OCI-LY1 (cell line): ENCODE results near the gene ABCD3.

Source experiments
- H2AFZ ChIP-seq: fragments of 200-600 bp; sonication (generic), shearing (Covaris generic); 2 replicates; pipeline ENCODE4 v1.6.0; 2014; ENCODE audit warnings: antibody characterized with exemption, mild to moderate bottlenecking, low read length
- H3F3A ChIP-seq: fragments of 200-600 bp; sonication (generic), shearing (Covaris generic); 2 replicates; pipeline ENCODE4 v1.6.0; 2014; ENCODE audit warnings: mild to moderate bottlenecking, antibody characterized with exemption, low read length, moderate library complexity; ENCODE audit not compliant: insufficient read depth
- H3K27ac ChIP-seq: fragments of 200-600 bp; sonication (generic); 2 replicates; pipeline ENCODE4 v1.5.1; 2014; ENCODE audit warnings: low read length, mixed run types, mild to moderate bottlenecking, low read depth; ENCODE audit not compliant: poor library complexity, severe bottlenecking
- H3K27me3 ChIP-seq: fragments of 200-600 bp; sonication (generic); 2 replicates; pipeline ENCODE4 v1.6.0; 2014; ENCODE audit warnings: antibody characterized with exemption, mild to moderate bottlenecking, low read length, moderate library complexity; ENCODE audit not compliant: insufficient read depth
- H3K36me3 ChIP-seq: fragments of 200-600 bp; sonication (generic); 2 replicates; pipeline ENCODE4 v1.6.1; 2014; ENCODE audit warnings: mild to moderate bottlenecking, antibody characterized with exemption, low read length, moderate library complexity, mixed read lengths; ENCODE audit not compliant: insufficient read depth
- H3K4me1 ChIP-seq: fragments of 200-600 bp; sonication (generic); 2 replicates; pipeline ENCODE4 v1.5.1; 2014; ENCODE audit warnings: mild to moderate bottlenecking, low read length, moderate library complexity; ENCODE audit not compliant: insufficient read depth, severe bottlenecking
- H3K4me2 ChIP-seq: fragments of 200-600 bp; sonication (generic), shearing (Covaris generic); 2 replicates; pipeline ENCODE4 v1.6.1; 2014; ENCODE audit warnings: low read length
- H3K4me3 ChIP-seq: fragments of 200-600 bp; sonication (generic); 2 replicates; pipeline ENCODE4 v1.5.1; 2014; ENCODE audit warnings: low read length, low read depth, mild to moderate bottlenecking, mixed read lengths; ENCODE audit not compliant: poor library complexity, severe bottlenecking
- H3K79me2 ChIP-seq: fragments of 200-600 bp; shearing (Covaris generic); 2 replicates; pipeline ENCODE4 v1.6.1; 2016; ENCODE audit warnings: mixed run types, low read length, mixed read lengths; ENCODE audit not compliant: insufficient read depth
- H3K9ac ChIP-seq: fragments of 200-600 bp; sonication (generic), shearing (Covaris generic); 2 replicates; pipeline ENCODE4 v1.6.1; 2014; ENCODE audit warnings: mild to moderate bottlenecking, low read length, mixed read lengths
- H3K9me2 ChIP-seq: fragments of 200-600 bp; sonication (generic), shearing (Covaris generic); 2 replicates; pipeline ENCODE4 v1.6.1; 2014; ENCODE audit warnings: low read depth, mild to moderate bottlenecking, low read length, mixed read lengths
- H3K9me3 ChIP-seq: fragments of 200-600 bp; shearing (Covaris generic); 2 replicates; pipeline ENCODE4 v1.6.1; 2014; ENCODE audit warnings: low read length, mixed read lengths
- H4K20me1 ChIP-seq: fragments of 200-600 bp; sonication (generic), shearing (Covaris generic); 2 replicates; pipeline ENCODE4 v1.6.0; 2016; ENCODE audit warnings: mild to moderate bottlenecking, low read length; ENCODE audit not compliant: insufficient read depth
- EZH2 ChIP-seq: fragments of 200-600 bp; sonication (generic), shearing (Covaris generic); IDR thresholded peaks from 2 replicates; pipeline ENCODE4 v1.8.0; 2017; ENCODE audit warnings: borderline replicate concordance, mixed run types, mild to moderate bottlenecking, antibody characterized with exemption, low read length, moderate library complexity, mixed read lengths
- TF ChIP-seq, protein P1 (sequence below): fragments of 200-600 bp; sonication (generic), shearing (Covaris generic); IDR thresholded peaks from 2 replicates; pipeline ENCODE4 v1.5.1; 2017; ENCODE audit warnings: mild to moderate bottlenecking, antibody characterized with exemption, low read length, moderate library complexity, mixed read lengths

Gene ABCD3

DNA sequence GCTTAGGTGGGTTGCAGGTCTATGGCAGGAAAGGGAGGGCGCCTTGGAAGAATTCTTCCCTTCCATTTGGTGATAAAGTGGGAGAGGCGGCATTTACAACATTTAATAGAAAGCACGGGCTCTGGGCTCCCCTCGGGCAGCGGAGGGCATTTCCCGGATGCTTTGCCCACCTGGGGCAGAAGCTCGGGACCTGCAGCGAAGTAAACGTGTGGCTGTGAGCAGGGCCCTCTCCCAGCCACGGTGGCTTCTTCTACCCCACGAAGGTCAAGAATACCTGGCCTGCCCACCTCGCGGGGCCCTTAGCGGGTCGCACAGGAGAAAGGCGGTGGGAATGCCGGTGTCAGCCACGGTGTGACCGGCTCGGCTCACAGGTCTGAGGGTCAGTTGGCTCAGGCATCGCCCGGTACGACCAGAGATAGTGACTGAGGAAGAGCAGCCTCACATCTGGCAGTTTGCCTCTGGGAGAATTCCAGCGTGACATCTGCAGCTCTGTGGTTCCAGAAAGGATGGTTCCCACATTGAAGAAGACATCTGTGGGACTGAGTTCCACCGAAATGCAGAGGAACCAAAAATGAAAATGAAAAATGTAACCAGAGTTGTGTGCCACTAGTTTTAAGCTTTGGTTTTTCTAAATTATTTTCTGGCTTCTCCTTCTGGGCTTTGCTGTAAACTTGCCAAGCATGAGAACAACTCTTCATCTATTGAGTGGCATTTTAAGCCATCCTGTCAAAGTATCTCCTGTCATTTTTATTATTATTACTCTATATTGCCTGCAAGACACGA is 124.1 kb downstream of the ABCD3 start:
- no peak overlapping the region for H3K27ac ChIP-seq
- no peaks in the 10 kb centered on the region for H3K9me3 ChIP-seq
- H3K36me3 ChIP-seq: no peaks in the 10 kb centered on the region
- H3K27me3 ChIP-seq: no peaks in the 10 kb centered on the region
- no peaks in the 10 kb centered on the region for H4K20me1 ChIP-seq
- no peaks in the 10 kb centered on the region for H3K9me2 ChIP-seq
- no peaks in the 10 kb centered on the region for H3F3A ChIP-seq
- H3K4me2 ChIP-seq: no peak overlapping the region
- no peak overlapping the region for H3K9ac ChIP-seq
- H3K79me2 ChIP-seq: no peaks in the 10 kb centered on the region
- TF ChIP-seq, protein P1, sequence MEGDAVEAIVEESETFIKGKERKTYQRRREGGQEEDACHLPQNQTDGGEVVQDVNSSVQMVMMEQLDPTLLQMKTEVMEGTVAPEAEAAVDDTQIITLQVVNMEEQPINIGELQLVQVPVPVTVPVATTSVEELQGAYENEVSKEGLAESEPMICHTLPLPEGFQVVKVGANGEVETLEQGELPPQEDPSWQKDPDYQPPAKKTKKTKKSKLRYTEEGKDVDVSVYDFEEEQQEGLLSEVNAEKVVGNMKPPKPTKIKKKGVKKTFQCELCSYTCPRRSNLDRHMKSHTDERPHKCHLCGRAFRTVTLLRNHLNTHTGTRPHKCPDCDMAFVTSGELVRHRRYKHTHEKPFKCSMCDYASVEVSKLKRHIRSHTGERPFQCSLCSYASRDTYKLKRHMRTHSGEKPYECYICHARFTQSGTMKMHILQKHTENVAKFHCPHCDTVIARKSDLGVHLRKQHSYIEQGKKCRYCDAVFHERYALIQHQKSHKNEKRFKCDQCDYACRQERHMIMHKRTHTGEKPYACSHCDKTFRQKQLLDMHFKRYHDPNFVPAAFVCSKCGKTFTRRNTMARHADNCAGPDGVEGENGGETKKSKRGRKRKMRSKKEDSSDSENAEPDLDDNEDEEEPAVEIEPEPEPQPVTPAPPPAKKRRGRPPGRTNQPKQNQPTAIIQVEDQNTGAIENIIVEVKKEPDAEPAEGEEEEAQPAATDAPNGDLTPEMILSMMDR: no peak
- no peak for TF ChIP-seq EZH2
- H2AFZ ChIP-seq: no peak overlapping the region
- H3K4me3 ChIP-seq: no peak overlapping the region
- no peaks in the 10 kb centered on the region for H3K4me1 ChIP-seq

DNA sequence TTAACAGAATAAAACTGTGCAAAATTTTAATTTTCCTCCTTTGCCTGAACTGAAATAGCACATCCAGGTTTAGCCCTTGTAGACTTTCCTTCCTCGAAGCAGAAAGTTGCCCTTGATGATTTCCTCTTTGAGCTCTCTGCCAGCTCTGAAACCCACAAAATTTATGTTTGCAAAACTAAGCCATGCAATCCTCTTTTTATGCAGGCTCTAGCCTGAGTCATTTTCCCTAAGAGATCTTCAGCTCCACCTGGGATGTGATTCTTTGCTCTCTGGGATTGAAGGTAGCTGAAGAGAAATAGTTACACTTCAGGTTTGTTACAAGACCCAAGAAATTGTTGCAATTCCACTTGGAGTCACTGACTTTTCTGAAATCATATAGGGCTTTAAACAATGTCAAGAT is 124.8 kb downstream of the ABCD3 start:
- Histone ChIP-seq H3K27me3 (no peaks in the 10 kb centered on the region), H3K4me2 (no peak overlapping the region), H4K20me1 (no peaks in the 10 kb centered on the region), H3K4me3 (no peak overlapping the region), H3K4me1 (no peaks in the 10 kb centered on the region), H3K9ac (no peak overlapping the region), H3K9me3 (no peaks in the 10 kb centered on the region), H3K9me2 (no peaks in the 10 kb centered on the region), H3K27ac (no peak overlapping the region), H3K36me3 (no peaks in the 10 kb centered on the region), H3F3A (no peaks in the 10 kb centered on the region), H2AFZ (no peak overlapping the region), H3K79me2 (no peaks in the 10 kb centered on the region)
- TF ChIP-seq EZH2: no peak
- TF ChIP-seq, protein P1: no peak

DNA sequence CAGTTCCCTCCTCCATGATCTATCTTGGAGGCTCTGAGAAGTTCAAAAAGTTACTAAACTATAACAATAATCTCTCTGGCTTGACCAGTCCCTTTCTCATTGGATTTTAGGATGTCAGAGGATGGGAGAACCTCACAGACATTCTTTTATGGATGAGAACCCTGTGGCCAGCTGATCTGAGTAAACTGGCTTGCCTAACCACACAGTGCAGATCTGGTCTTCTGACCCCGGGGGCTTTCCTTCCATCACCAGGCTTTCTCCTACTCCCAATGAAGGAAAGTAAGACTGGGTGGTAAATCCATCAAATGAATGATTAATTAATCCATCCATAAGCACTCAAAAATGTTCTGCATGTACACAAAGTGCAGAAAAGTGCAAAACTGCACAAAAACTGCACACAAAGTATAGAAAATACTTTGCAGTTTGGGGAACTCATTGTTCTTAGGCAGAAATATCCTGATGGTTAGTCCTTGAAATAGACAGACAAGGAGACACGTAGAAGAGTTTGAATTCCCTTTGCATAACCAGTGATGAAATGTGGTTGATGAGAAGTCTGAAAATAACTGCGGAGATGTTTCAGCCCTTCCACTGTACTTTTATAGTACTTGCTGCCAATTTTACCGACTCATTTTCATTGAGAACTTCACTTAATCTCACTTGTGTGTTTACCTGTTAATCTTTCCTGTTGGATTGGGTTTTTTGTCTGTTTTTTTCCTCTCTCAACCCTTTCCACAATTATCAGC is 125.9 kb downstream of the ABCD3 start:
- Histone ChIP-seq H3F3A (no peaks in the 10 kb centered on the region), H3K4me2 (no peak overlapping the region), H3K9me3 (no peaks in the 10 kb centered on the region), H2AFZ (no peak overlapping the region), H3K27ac (no peak overlapping the region), H3K9ac (no peak overlapping the region), H3K27me3 (no peaks in the 10 kb centered on the region), H3K4me3 (no peak overlapping the region), H3K79me2 (no peaks in the 10 kb centered on the region), H3K36me3 (no peaks in the 10 kb centered on the region), H4K20me1 (no peaks in the 10 kb centered on the region), H3K9me2 (no peaks in the 10 kb centered on the region), H3K4me1 (no peaks in the 10 kb centered on the region)
- TF ChIP-seq, protein P1: no peak
